ENCODE data around the gene TNFRSF13B. TPM values are rescaled to one million over a fixed set of nuclear protein-coding genes. Genes with fewer than 3 reads are reported as not detected.

Gene TNFRSF13B
- total RNA-seq, 1 experiment from 2014 or later, result not detected

DNA sequence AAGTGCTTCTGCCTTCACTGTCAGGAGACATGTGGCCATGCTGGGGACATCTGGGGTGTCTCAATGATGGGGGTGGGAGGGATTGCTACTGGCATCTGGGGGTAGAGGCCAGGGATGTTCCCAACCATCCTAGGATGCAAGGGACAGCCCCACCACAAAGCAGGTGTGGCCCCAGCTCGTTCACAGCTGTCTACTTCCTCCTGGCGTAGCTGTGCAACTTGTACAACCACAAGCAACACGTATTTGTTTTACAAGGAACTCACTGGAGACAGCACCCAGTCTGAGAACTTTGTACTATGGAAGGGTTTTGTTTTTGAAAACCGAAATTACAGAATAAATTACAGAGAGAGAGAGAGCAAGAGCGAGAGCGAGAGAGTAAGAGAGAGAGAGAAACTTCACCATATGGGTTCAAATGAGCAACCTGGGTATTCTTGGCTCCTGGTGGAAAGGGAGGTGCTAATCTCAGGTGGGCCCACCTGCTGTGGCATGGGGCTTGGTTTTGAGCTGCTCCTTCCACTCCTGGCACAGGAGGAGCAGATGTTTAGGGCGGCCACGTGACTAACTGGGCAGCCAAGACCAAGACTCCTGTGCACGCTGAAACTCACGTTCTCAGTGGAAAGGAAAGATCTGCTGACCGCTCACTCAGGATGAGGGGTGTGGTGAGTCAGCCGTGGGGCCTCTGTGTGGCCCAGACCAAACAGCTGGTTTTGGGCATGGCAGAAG lies 17.5 kb upstream of the TNFRSF13B start:
- Histone ChIP-seq H3K9me2 (replicated peaks; ENCODE audit: low read length) (no peaks in the 10 kb centered on the region), H3K4me2 (ENCODE audit: low read length) (no peak overlapping the region), H3K4me1 (ENCODE audit: insufficient read depth, low read length) (peaks cover 3% of the 10 kb centered on the region; the same call in 1 of the 2 replicates), H3K4me3 (ENCODE audit: low read length) (no peak overlapping the region), H2AFZ (ENCODE audit: low read length) (no peak overlapping the region), H3K27ac (ENCODE audit: low read length) (no peak overlapping the region), H3F3A (ENCODE audit: low read length, unreplicated experiment) (no peaks in the 10 kb centered on the region), H3K9ac (ENCODE audit: low read length) (no peak overlapping the region), H3K9me3 (ENCODE audit: low read length) (no peaks in the 10 kb centered on the region), H3K79me2 (ENCODE audit: low read length) (no peaks in the 10 kb centered on the region), H4K20me1 (ENCODE audit: low read length) (no peaks in the 10 kb centered on the region), H3K27me3 (ENCODE audit: low read length) (no peaks in the 10 kb centered on the region), H3K36me3 (ENCODE audit: low read depth, low read length) (no peaks in the 10 kb centered on the region)
- CTCF ChIA-PET, result no interaction called here
- BruUV-seq (replicated peaks), result no TSS peak
- TF ChIP-seq EZH2 (IDR thresholded peaks at IDR 0.05; ENCODE audit: low read length, unreplicated experiment) (no peak), EZH2phosphoT487 (IDR thresholded peaks at IDR 0.05; ENCODE audit: borderline replicate concordance, low read length) (no peak)
- TF ChIP-seq, protein P1, sequence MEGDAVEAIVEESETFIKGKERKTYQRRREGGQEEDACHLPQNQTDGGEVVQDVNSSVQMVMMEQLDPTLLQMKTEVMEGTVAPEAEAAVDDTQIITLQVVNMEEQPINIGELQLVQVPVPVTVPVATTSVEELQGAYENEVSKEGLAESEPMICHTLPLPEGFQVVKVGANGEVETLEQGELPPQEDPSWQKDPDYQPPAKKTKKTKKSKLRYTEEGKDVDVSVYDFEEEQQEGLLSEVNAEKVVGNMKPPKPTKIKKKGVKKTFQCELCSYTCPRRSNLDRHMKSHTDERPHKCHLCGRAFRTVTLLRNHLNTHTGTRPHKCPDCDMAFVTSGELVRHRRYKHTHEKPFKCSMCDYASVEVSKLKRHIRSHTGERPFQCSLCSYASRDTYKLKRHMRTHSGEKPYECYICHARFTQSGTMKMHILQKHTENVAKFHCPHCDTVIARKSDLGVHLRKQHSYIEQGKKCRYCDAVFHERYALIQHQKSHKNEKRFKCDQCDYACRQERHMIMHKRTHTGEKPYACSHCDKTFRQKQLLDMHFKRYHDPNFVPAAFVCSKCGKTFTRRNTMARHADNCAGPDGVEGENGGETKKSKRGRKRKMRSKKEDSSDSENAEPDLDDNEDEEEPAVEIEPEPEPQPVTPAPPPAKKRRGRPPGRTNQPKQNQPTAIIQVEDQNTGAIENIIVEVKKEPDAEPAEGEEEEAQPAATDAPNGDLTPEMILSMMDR (conservative IDR thresholded peaks at IDR 0.05; ENCODE audit: low read depth, low read length), result no peak
- ATAC-seq (no peak), DNase-seq (no peak)
- intact Hi-C loops (cut with micrococcal nuclease), result no loop called here
- POLR2A ChIA-PET (ENCODE audit: unreplicated experiment), result no interaction called here

DNA sequence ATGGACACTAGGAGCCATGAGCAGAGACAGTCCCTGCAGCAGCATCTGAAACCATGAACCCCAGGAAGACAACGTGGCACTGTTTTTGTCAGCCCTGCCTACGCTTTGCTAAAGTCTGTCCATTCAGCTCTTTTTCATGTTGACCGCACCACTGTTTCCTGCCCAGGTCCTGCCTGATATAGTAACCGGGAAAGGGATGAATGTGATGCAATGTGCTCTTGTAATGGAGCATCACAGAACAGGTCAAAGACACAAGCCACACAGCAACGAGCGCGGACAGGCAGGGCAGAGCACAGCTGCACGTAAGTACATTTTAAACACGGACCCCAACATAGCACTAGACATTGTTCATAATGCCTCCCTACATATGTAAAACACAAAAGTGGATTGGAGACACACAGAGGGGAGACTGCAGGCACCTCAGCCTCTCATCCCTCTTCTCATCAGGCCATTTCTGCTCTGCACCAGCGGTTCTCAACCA lies 16.9 kb upstream of the TNFRSF13B start:
- no peak overlapping the region for H3K4me2 ChIP-seq (ENCODE audit: low read length)
- 0 out of 2 replicates have a peak overlapping the region, but pooled peaks have one; percentile 11 for H2AFZ ChIP-seq (ENCODE audit: low read length)
- H3K4me1 ChIP-seq (ENCODE audit: insufficient read depth, low read length), result peaks cover 3% of the 10 kb centered on the region; the same call in 1 of the 2 replicates
- POLR2A ChIA-PET (ENCODE audit: unreplicated experiment), result no interaction called here
- H3K9me3 ChIP-seq (ENCODE audit: low read length), result no peaks in the 10 kb centered on the region
- H3K27me3 ChIP-seq (ENCODE audit: low read length), result no peaks in the 10 kb centered on the region
- no peaks in the 10 kb centered on the region for H3K36me3 ChIP-seq (ENCODE audit: low read depth, low read length)
- CTCF ChIA-PET, result no interaction called here
- TF ChIP-seq EZH2phosphoT487 (IDR thresholded peaks at IDR 0.05; ENCODE audit: borderline replicate concordance, low read length), result no peak
- TF ChIP-seq, protein P1 (conservative IDR thresholded peaks at IDR 0.05; ENCODE audit: low read depth, low read length), result no peak
- TF ChIP-seq EZH2 (IDR thresholded peaks at IDR 0.05; ENCODE audit: low read length, unreplicated experiment), result no peak
- H4K20me1 ChIP-seq (ENCODE audit: low read length), result no peaks in the 10 kb centered on the region
- H3K9ac ChIP-seq (ENCODE audit: low read length), result no peak overlapping the region
- BruUV-seq (replicated peaks), result no TSS peak
- DNase-seq (no peak), ATAC-seq (no peak)
- H3K79me2 ChIP-seq (ENCODE audit: low read length), result no peaks in the 10 kb centered on the region
- intact Hi-C loops (cut with micrococcal nuclease), result no loop called here
- H3K27ac ChIP-seq (ENCODE audit: low read length), result no peak overlapping the region
- H3K9me2 ChIP-seq (replicated peaks; ENCODE audit: low read length), result no peaks in the 10 kb centered on the region
- no peak overlapping the region for H3K4me3 ChIP-seq (ENCODE audit: low read length)
- H3F3A ChIP-seq (ENCODE audit: low read length, unreplicated experiment), result no peaks in the 10 kb centered on the region
